Measurements from ENCODE around the gene IFIH1.

The IFIH1 gene

DNA sequence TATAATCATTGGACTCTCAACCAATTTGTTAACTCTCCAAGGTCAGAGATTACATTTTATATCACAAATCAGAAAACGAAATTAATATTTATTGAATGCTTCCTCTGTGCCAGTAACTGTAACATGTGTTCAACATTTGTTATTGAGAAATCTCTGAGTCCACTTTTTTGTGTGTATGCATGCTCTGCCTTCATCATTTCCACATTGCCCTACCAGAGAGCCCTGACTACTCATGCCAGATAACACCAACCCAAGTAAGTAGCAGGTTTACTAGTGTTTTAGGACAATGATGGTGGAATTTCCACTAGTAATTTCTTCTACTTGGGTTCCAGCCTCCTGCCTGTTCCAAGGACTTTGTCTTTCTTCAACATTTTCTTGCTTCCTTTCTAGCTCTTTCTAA, 61.1 kb downstream of the IFIH1 start:
- Histone ChIP-seq H3K36me3 (ENCODE audit: control insufficient read depth, insufficient read depth, low read length) (no peaks in the 10 kb centered on the region), H3K9me3 (ENCODE audit: control insufficient read depth, insufficient read depth, low read length) (no peaks in the 10 kb centered on the region), H3K27me3 (ENCODE audit: control insufficient read depth, insufficient read depth, low read length) (no peaks in the 10 kb centered on the region), H3K4me1 (ENCODE audit: control insufficient read depth, insufficient read depth, low read length) (no peaks in the 10 kb centered on the region), H3K4me3 (ENCODE audit: low read depth, low read length) (no peak overlapping the region), H3K9ac (ENCODE audit: low read depth, low read length) (no peak overlapping the region), H3K27ac (ENCODE audit: low read depth, low read length) (no peak overlapping the region)

DNA sequence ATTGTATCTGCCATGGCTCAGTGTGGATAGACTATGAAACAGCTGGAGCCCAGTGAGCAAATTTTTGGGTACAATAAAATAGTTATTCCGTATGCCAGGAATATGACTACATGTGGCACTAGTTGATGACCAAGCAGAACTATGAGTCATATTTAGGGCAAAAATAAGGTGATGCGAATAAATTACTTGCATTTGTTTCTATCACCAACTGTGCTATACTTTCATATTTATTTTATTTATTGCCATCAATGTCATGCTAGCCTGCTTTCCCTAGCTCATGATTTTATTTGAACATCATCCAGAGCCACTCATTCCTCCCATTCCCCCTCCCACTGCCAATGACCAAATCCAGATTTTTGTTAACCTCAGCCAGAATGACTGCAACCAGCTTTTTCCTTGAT, 61.9 kb downstream of the IFIH1 start:
- H3K27ac ChIP-seq (ENCODE audit: low read depth, low read length), result no peak overlapping the region
- H3K4me1 ChIP-seq (ENCODE audit: control insufficient read depth, insufficient read depth, low read length), result no peaks in the 10 kb centered on the region
- no peak overlapping the region for H3K9ac ChIP-seq (ENCODE audit: low read depth, low read length)
- no peak overlapping the region for H3K4me3 ChIP-seq (ENCODE audit: low read depth, low read length)
- H3K27me3 ChIP-seq (ENCODE audit: control insufficient read depth, insufficient read depth, low read length), result no peaks in the 10 kb centered on the region
- no peaks in the 10 kb centered on the region for H3K9me3 ChIP-seq (ENCODE audit: control insufficient read depth, insufficient read depth, low read length)
- no peaks in the 10 kb centered on the region for H3K36me3 ChIP-seq (ENCODE audit: control insufficient read depth, insufficient read depth, low read length)

DNA sequence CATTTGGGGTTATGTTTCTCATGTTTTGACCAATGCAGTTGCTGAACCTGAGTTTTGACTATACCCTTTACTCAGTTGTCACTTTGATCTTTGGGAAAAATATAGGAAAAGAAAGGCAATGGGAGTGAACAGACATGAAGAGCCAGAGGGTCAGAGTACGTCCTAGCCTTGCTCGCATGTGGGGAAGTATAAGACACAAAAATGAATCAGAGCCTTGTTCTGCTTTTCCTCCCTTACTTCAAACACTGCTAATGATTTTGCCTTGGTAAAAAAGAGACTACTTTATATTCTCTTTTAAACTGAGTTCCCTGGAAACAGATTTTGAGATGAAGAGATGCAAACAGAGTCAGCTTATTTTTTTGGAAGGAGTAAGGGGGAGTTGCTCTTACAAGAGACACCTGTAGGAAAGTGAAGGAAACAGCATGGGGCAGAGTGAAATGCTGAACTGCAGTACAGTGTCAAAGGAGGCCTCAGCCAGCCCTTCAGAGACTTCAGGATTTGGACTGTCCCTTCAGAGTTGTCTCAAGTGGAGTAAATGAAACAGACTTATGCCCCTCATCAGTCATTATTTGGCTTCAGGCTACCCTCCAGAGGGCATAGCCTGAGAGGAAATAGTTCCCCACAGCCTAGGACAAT, 64.1 kb downstream of the IFIH1 start:
- no peak overlapping the region for H3K9ac ChIP-seq (ENCODE audit: low read depth, low read length)
- H3K27me3 ChIP-seq (ENCODE audit: control insufficient read depth, insufficient read depth, low read length), result no peaks in the 10 kb centered on the region
- no peak overlapping the region for H3K4me3 ChIP-seq (ENCODE audit: low read depth, low read length)
- no peak overlapping the region for H3K27ac ChIP-seq (ENCODE audit: low read depth, low read length)
- H3K36me3 ChIP-seq (ENCODE audit: control insufficient read depth, insufficient read depth, low read length), result no peaks in the 10 kb centered on the region
- no peaks in the 10 kb centered on the region for H3K9me3 ChIP-seq (ENCODE audit: control insufficient read depth, insufficient read depth, low read length)
- no peaks in the 10 kb centered on the region for H3K4me1 ChIP-seq (ENCODE audit: control insufficient read depth, insufficient read depth, low read length)

DNA sequence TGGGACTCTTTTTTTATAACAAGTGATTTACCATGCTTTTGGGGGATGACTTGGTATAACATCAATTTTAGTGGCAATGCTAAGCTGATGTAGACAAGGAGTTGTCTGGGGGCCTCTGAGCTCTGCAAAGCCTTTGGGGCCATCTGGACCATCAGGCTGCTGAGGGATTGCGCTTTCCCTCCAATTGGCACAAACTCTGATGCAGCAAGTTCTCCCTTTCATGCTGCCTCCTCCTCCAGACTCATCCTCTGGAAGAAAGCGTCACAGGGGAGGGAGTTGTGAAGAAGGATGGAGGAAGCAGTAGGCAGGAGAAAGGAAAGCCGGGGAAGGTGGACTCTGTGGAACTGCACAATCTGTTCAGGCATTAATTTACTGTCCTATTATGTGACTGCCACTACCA, 65.0 kb downstream of the IFIH1 start:
- no peaks in the 10 kb centered on the region for H3K36me3 ChIP-seq (ENCODE audit: control insufficient read depth, insufficient read depth, low read length)
- H3K27me3 ChIP-seq (ENCODE audit: control insufficient read depth, insufficient read depth, low read length), result no peaks in the 10 kb centered on the region
- H3K4me3 ChIP-seq (ENCODE audit: low read depth, low read length), result no peak overlapping the region
- H3K4me1 ChIP-seq (ENCODE audit: control insufficient read depth, insufficient read depth, low read length), result no peaks in the 10 kb centered on the region
- H3K9me3 ChIP-seq (ENCODE audit: control insufficient read depth, insufficient read depth, low read length), result no peaks in the 10 kb centered on the region
- no peak overlapping the region for H3K27ac ChIP-seq (ENCODE audit: low read depth, low read length)
- no peak overlapping the region for H3K9ac ChIP-seq (ENCODE audit: low read depth, low read length)

DNA sequence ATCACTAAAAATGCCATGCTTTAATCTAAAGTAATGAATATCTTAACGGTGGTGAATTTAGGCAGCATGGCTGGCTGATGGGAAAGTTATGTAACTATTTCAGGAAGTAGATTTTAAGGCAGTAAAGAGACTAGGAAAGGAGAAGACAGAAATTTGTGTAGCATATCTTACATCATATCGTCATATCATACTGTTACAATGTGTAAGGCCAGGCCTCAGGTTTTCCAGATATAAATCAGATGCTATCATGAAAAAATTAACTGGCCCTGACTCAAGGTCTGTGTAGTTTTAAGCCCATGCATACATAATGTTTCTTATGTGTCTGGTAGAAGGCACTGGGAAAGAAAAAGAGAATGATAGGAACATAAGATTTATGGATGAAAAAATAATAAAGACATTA, 66.3 kb downstream of the IFIH1 start:
- H3K36me3 ChIP-seq (ENCODE audit: control insufficient read depth, insufficient read depth, low read length), result no peaks in the 10 kb centered on the region
- no peaks in the 10 kb centered on the region for H3K27me3 ChIP-seq (ENCODE audit: control insufficient read depth, insufficient read depth, low read length)
- peaks cover 6% of the 10 kb centered on the region for H3K4me1 ChIP-seq (ENCODE audit: control insufficient read depth, insufficient read depth, low read length)
- no peaks in the 10 kb centered on the region for H3K9me3 ChIP-seq (ENCODE audit: control insufficient read depth, insufficient read depth, low read length)
- H3K4me3 ChIP-seq (ENCODE audit: low read depth, low read length), result no peak overlapping the region
- no peak overlapping the region for H3K27ac ChIP-seq (ENCODE audit: low read depth, low read length)
- no peak overlapping the region for H3K9ac ChIP-seq (ENCODE audit: low read depth, low read length)

DNA sequence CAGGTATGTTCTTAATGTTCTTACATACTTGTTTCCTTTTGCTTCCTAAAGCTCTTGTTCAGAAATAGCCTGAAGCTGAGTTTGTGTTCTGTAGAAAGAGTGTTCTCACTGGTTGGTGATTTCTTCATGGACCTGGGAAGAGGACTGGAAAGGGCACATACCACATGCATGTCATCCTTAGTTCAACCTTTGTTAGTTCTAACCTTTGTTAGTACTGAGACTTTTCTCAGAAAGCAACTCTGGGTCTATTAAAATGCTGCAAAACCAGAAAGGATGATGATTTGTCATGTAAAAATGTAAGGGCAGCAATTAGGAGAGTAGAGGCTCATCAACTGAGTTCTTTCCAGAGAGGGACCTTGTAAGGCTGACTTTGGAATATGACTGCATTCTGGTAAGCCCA, 72.7 kb downstream of the IFIH1 start:
- peaks cover 14% of the 10 kb centered on the region for H3K4me1 ChIP-seq (ENCODE audit: control insufficient read depth, insufficient read depth, low read length)
- no peak overlapping the region for H3K27ac ChIP-seq (ENCODE audit: low read depth, low read length)
- no peaks in the 10 kb centered on the region for H3K9me3 ChIP-seq (ENCODE audit: control insufficient read depth, insufficient read depth, low read length)
- H3K9ac ChIP-seq (ENCODE audit: low read depth, low read length), result no peak overlapping the region
- H3K4me3 ChIP-seq (ENCODE audit: low read depth, low read length), result no peak overlapping the region
- H3K27me3 ChIP-seq (ENCODE audit: control insufficient read depth, insufficient read depth, low read length), result no peaks in the 10 kb centered on the region
- H3K36me3 ChIP-seq (ENCODE audit: control insufficient read depth, insufficient read depth, low read length), result no peaks in the 10 kb centered on the region

DNA sequence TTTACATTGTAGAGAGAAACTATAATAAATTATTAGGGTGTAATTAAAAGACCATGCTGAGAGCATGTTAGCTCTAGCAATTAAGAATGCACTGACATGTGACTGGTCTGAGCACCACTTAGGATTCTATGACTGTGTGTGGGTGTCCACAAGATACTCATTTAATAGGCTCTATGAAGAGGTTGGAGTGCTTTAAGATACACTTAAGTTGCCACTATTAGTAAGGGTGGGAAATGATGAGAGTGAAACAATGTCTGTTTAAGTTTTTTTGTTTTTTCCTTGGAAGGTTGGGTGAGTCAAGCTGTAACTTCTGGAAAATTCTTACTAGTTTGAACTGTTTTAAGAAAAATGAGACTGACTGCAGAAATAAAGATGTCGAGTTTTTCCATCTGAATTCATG, 73.4 kb downstream of the IFIH1 start:
- Histone ChIP-seq H3K27me3 (ENCODE audit: control insufficient read depth, insufficient read depth, low read length) (no peaks in the 10 kb centered on the region), H3K9me3 (ENCODE audit: control insufficient read depth, insufficient read depth, low read length) (no peaks in the 10 kb centered on the region), H3K4me3 (ENCODE audit: low read depth, low read length) (no peak overlapping the region), H3K9ac (ENCODE audit: low read depth, low read length) (no peak overlapping the region), H3K36me3 (ENCODE audit: control insufficient read depth, insufficient read depth, low read length) (no peaks in the 10 kb centered on the region), H3K4me1 (ENCODE audit: control insufficient read depth, insufficient read depth, low read length) (peaks cover 14% of the 10 kb centered on the region), H3K27ac (ENCODE audit: low read depth, low read length) (no peak overlapping the region)

DNA sequence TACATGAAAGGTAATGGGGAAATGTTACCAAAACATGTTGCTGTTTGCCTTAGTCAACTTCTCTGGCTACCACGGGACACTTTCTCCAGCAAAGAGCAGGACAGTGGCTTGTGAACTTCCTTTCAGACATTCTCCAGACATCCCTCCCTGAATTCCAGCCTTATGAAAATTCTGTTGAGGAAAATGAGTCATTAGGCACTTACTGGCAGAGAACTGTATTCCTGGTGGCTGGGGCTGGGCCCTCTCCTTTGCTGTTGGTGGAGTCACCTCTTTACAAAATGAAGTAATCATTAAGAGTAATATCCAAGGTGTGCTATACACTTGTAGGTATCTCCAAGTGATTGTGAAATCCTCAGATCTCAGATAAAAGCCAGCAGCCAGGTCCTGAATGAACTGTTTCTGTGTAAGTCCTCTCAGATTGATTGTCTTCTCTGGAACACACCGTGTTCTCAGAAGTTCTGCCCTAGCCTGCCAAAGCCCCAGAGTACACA, 73.9 kb downstream of the IFIH1 start:
- no peak overlapping the region for H3K27ac ChIP-seq (ENCODE audit: low read depth, low read length)

DNA sequence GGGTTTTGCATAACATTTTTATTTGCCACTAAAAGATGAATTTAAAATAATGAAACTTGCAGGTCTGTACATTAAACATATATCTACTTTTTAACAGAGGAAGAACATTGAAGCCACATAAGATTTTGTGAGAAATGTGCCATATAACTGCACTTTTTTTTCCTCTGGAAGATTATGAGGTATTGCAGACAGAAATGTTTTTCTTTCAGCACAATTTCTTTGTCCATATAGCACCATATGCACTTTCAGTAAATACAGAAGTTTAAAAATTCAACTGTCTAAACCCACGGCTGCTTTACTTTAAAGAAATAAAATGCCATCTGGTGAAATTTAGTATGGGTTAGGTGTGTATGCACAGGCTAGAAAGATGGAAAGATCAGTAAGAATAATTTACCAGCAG, 74.8 kb downstream of the IFIH1 start:
- Histone ChIP-seq H3K27ac (ENCODE audit: low read depth, low read length) (no peak overlapping the region), H3K4me3 (ENCODE audit: low read depth, low read length) (no peak overlapping the region), H3K36me3 (ENCODE audit: control insufficient read depth, insufficient read depth, low read length) (no peaks in the 10 kb centered on the region), H3K9me3 (ENCODE audit: control insufficient read depth, insufficient read depth, low read length) (no peaks in the 10 kb centered on the region), H3K27me3 (ENCODE audit: control insufficient read depth, insufficient read depth, low read length) (no peaks in the 10 kb centered on the region), H3K9ac (ENCODE audit: low read depth, low read length) (no peak overlapping the region), H3K4me1 (ENCODE audit: control insufficient read depth, insufficient read depth, low read length) (peaks cover 14% of the 10 kb centered on the region)

More for the DNA sequence above, 73.9 kb downstream of the IFIH1 start:
- no peak overlapping the region for H3K4me3 ChIP-seq (ENCODE audit: low read depth, low read length)
- no peaks in the 10 kb centered on the region for H3K9me3 ChIP-seq (ENCODE audit: control insufficient read depth, insufficient read depth, low read length)
- no peaks in the 10 kb centered on the region for H3K36me3 ChIP-seq (ENCODE audit: control insufficient read depth, insufficient read depth, low read length)
- peaks cover 14% of the 10 kb centered on the region for H3K4me1 ChIP-seq (ENCODE audit: control insufficient read depth, insufficient read depth, low read length)
- no peak overlapping the region for H3K9ac ChIP-seq (ENCODE audit: low read depth, low read length)
- no peaks in the 10 kb centered on the region for H3K27me3 ChIP-seq (ENCODE audit: control insufficient read depth, insufficient read depth, low read length)

DNA sequence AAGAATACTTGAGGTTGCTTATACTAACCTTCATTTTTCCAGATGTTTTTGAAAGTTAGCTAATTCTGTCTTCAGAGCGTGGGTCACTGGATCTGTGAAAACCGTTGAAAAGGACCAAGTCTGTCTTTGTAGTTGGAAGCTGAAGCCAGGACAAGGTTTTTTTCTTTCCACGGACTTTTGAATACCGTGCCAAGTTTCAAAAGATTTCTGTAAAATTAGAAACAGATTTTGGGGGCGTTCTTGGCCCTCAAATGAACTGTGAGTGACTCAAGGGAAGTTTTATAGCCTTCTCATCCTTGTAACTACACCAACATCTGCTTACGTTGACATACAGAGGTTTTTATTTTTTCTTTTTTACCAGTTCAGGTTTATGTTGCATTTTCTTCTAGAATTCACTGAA, 75.2 kb downstream of the IFIH1 start, which contains the start of gene FAP:
Gene FAP (minus strand): TSS at position 152 of the 400 bp plus-strand sequence. CDS start 118 bp downstream, at position 34.
- Histone ChIP-seq H3K4me3 (ENCODE audit: low read depth, low read length) (no peak within 1 kb of the TSS; the same call in 1 of the 2 replicates), H3K4me1 (ENCODE audit: control insufficient read depth, insufficient read depth, low read length) (peaks cover 14% of the 10 kb centered on the region), H3K9ac (ENCODE audit: low read depth, low read length) (no peak within 1 kb of the TSS; the same call in 1 of the 2 replicates), H3K27me3 (ENCODE audit: control insufficient read depth, insufficient read depth, low read length) (no peaks in the 10 kb centered on the region), H3K27ac (ENCODE audit: low read depth, low read length) (no peak within 1 kb of the TSS), H3K9me3 (ENCODE audit: control insufficient read depth, insufficient read depth, low read length) (no peaks in the 10 kb centered on the region), H3K36me3 (ENCODE audit: control insufficient read depth, insufficient read depth, low read length) (no peaks in the 10 kb centered on the region)

DNA sequence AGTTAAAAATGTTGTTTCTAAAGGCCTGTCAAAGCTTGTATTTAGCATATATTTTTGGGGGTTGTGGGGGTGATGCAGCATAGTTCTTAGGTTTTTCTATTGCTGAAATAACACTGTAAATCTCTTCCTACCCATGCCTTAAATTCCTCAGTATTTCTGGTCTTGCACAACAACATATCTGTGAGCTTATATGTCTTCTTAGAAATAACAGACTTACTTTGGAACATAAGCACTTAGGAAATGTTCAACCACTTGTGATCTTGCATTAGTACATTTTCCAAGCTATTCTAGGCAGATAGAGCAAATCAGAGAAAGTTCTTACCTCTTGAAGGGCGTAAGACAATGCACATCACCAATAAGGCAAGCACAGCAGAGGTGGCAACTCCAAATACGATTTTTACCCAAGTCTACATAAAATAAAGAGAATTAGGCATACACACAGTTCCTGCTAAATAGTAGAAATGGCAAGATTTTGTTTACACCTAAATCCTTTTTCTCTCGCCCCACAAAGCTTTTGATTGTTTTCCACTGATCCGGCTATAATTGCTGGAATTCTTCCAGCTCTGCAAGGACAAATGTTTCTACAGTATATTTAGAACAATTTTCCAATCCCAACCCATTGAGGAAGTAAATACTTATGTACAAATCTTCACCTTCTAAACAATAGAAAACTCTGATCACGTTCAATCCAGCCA, 75.8 kb downstream of the IFIH1 start:
- no peaks in the 10 kb centered on the region for H3K36me3 ChIP-seq (ENCODE audit: control insufficient read depth, insufficient read depth, low read length)
- H3K27ac ChIP-seq (ENCODE audit: low read depth, low read length), result no peak overlapping the region
- no peaks in the 10 kb centered on the region for H3K27me3 ChIP-seq (ENCODE audit: control insufficient read depth, insufficient read depth, low read length)
- no peaks in the 10 kb centered on the region for H3K9me3 ChIP-seq (ENCODE audit: control insufficient read depth, insufficient read depth, low read length)
- H3K9ac ChIP-seq (ENCODE audit: low read depth, low read length), result no peak overlapping the region; the same call in 1 of the 2 replicates
- peaks cover 14% of the 10 kb centered on the region for H3K4me1 ChIP-seq (ENCODE audit: control insufficient read depth, insufficient read depth, low read length)
- no peak overlapping the region; the same call in 1 of the 2 replicates for H3K4me3 ChIP-seq (ENCODE audit: low read depth, low read length)

All from HUES48 (cell line).